Pancreas (tissue), 10 donors: Measurements from ENCODE around the gene SEC61B. TPM values are rescaled to one million over a fixed set of nuclear protein-coding genes. Genes with fewer than 3 reads are reported as not detected.

Experiments
- ATAC-seq, 4 donors: fragments of 200-7000 bp; cut with Tn5 transposase; one replicate each; pipeline versions ENCODE4 v1.8.0 to v1.9.1; 2020; ENCODE audit warnings: mild to moderate bottlenecking in 4 of 4, moderate library complexity in 4 of 4
- DNase-seq, 6 donors: peaks; one replicate each; pipeline ENCODE4 v3.0.0-alpha.2; 2020
- FAIRE-seq: peaks from 2 replicates; lab custom pipeline; 2012; peaks lifted over from hg19 to GRCh38; lab: Jason Lieb, UNC
- H3K27ac ChIP-seq, 4 donors: fragments of 200-600 bp; sonication (generic); 1 replicate in 3 of 4; 2 replicates in 1 of 4; pipeline versions ENCODE4 v1.5.0 to v1.8.0; 2020
- H3K27me3 ChIP-seq, 4 donors: fragments of 200-600 bp; one replicate each; pipeline ENCODE4 v1.8.0; 2021
- H3K36me3 ChIP-seq, 3 donors: fragments of 200-600 bp; sonication (generic) in 1 of 3; one replicate each; pipeline versions ENCODE4 v1.5.0 to v1.8.0; 2020 to 2021
- H3K4me1 ChIP-seq, 3 donors: fragments of 200-600 bp; one replicate each; pipeline ENCODE4 v1.8.0; 2021
- H3K4me3 ChIP-seq, 4 donors: fragments of 200-600 bp; sonication (generic) in 2 of 4; one replicate each; pipeline versions ENCODE4 v1.5.0 to v1.8.0; 2020 to 2021
- H3K9me3 ChIP-seq, 4 donors: fragments of 200-600 bp; one replicate each; pipeline ENCODE4 v1.8.0; 2021
- WGBS, 2 donors: extraction: QIAGEN DNeasy Blood & Tissue Kit; methylation state at CpG; one replicate each; pipeline ENCODE4 v1.1.7; 2013; 5-methylcytosine and 5-hydroxymethylcytosine counted together
- intact Hi-C, 3 donors: fragments of 100-400 bp; cut with DNase I; formaldehyde crosslinking; loops; one replicate each; pipeline versions ENCODE4 v1.11.1 to v1.14.2; 2022
- polyA plus RNA-seq, 2 donors: library from polyadenylated mRNA; stranded (reverse); fragments of 200-250 nt; gene quantifications; one replicate each; pipeline ENCODE4 v1.2.3, GENCODE V29; 2013
- total RNA-seq, 6 donors: library from RNA; stranded (reverse); fragmentation: NEBNext Ultra II Directional in 4 of 6; extraction: Animal tissue kit (Norgen Biotek cat#: 25700) in 4 of 6; gene quantifications; one replicate each; pipeline versions ENCODE4 v1.2.1 to v1.2.4, GENCODE V29; 2021 to 2023
- TF ChIP-seq, protein P1 (sequence below), 4 donors: fragments of 200-600 bp; sonication (generic) in 3 of 4; IDR thresholded peaks; one replicate each; pipeline versions ENCODE4 v1.5.0 to v1.8.0; 2021; ENCODE audit warnings: antibody characterized with exemption in 4 of 4
- donor health status: healthy with polysubstance abuse.
- donor health status: DM: no; HTN: no; CAD: no; lungs with moderate emphysema.
- donor health status: DM: no; HTN: no; CAD: no.
- donor health status: control.
- donor health status: control.
- donor health status: Bipolar disorder and iron deficiency.
- donor health status: DM: yes; HTN: yes; CAD: no.
- donor health status: DM: no; HTN: no; CAD: no.
- donor health status: DM: no; HTN: no; CAD: no.
- donor health status: DM: yes; HTN: yes; CAD: no.

Gene SEC61B
- total and polyA plus RNA-seq, 8 donors = 117 to 355 (median 168) TPM

DNA sequence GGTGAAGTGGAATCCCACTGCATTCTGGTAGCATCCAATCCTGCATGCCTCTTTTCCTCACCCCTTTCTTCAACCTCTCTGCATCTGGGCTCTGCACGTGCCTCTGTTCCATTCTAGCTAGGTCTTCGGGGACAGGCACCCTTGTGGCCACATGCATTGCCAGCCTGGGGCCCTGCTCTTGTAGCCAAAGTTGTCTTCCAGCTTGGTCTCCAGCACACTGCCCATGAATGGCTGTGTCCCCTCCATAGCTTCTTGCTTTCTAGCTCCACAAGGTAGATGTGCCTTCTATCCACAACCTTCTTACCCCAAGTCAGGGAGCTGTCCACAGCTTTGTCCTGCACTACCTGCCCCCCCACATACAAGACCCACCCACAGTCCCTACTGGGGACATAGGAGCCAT lies 32.9 kb upstream of the SEC61B start:
- TF ChIP-seq, protein P1, sequence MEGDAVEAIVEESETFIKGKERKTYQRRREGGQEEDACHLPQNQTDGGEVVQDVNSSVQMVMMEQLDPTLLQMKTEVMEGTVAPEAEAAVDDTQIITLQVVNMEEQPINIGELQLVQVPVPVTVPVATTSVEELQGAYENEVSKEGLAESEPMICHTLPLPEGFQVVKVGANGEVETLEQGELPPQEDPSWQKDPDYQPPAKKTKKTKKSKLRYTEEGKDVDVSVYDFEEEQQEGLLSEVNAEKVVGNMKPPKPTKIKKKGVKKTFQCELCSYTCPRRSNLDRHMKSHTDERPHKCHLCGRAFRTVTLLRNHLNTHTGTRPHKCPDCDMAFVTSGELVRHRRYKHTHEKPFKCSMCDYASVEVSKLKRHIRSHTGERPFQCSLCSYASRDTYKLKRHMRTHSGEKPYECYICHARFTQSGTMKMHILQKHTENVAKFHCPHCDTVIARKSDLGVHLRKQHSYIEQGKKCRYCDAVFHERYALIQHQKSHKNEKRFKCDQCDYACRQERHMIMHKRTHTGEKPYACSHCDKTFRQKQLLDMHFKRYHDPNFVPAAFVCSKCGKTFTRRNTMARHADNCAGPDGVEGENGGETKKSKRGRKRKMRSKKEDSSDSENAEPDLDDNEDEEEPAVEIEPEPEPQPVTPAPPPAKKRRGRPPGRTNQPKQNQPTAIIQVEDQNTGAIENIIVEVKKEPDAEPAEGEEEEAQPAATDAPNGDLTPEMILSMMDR (IDR thresholded peaks at IDR 0.05) = no peak
- WGBS, 2 donors = 72 to 83% methylated on average over 2 of the region's 2 CpGs
- peaks cover 0 to 4% (median 0%) of the 10 kb centered on the region in 3 donors for H3K4me1 ChIP-seq
- ATAC-seq (no peak), FAIRE-seq (no peak), DNase-seq (no peak)
- intact Hi-C loops = loop anchor here in 1 of 3 donors (10.0 kb wide), 1 partner anchor 1406 kb away; no protein-coding TSS in a partner anchor
- no peaks in the 10 kb centered on the region for H3K27me3 ChIP-seq
- no peak overlapping the region for H3K4me3 ChIP-seq
- H3K9me3 ChIP-seq = no peaks in the 10 kb centered on the region
- H3K27ac ChIP-seq = no peak overlapping the region
- no peaks in the 10 kb centered on the region for H3K36me3 ChIP-seq

DNA sequence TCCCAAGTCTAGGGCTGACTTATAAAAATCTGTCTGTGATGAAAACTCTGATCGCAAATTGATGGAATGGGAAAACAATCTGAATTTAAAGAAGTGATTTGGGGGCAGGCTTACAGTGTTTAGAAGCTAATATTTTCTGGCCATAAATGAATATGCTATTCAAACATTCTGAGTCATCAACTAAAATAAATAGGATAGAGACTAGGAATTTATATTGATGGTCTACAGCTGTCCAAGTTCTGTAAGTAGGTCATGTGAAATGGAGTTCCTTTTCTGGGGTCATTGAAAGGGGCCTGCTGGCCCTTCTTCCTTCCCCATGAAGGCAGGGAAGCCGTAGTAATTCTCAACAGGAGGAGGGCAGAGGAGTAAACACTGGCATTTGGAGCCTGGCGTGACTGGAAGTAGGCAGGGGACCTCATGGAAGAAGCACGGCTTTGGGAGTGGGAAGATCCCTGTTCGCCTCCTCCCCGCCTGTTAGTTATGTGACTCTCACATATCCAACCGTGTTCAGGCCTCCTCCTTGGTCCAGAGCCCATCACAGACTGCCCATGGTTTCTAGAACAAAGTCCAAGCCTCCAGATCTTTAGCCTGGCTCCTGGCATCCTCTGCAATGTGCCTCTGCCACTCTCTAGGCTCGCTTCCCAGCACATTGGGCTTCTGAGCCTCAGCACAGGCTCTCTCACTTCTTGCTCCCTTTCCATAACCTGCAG lies 32.0 kb upstream of the SEC61B start:
- intact Hi-C loops = loop anchor here in 1 of 3 donors (10.0 kb wide), 1 partner anchor 1405 kb away; no protein-coding TSS in a partner anchor
- peaks cover 0 to under 1% (median 0%) of the 10 kb centered on the region in 3 donors for H3K4me1 ChIP-seq
- ATAC-seq = no peak

DNA sequence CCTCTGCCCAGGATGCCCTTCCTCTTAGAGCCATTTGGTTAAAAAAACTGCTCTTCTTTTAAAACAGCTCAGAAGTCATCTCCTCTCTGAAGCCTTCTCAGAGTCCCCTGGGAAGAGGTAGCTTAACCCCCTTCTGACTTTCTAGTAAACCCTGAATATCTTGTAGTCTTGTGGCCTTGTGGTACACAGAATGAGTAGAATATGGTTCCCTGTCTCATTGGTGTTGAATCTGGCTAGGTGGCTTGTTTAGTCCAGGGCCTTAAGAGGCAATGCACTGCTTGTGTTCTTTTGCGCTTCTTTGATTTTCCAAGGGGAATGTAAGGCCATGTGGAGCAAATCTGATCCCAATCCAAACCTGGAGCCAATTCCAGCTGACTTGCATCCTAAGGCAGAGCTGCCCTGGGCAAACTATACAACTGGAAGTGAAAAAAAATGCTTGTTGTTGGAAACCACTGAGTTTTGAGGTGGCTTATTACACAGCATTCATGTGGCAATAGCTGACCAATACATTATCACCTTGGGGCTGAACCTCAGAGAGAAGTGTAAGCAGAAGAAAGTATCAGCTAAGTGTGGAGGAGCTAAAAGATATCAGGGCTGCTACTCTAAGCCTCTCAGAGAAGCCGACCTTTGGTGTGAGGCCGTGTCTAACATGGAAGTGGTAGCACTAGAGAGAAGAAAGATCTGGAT lies 31.3 kb upstream of the SEC61B start:
- H3K27me3 ChIP-seq = no peaks in the 10 kb centered on the region
- FAIRE-seq (no peak), ATAC-seq (no peak), DNase-seq (no peak)
- no peaks in the 10 kb centered on the region for H3K9me3 ChIP-seq
- 93 to 96% methylated on average over 3 of the region's 3 CpGs for WGBS, 2 donors
- H3K36me3 ChIP-seq = no peaks in the 10 kb centered on the region
- intact Hi-C loops = no loop called here
- H3K27ac ChIP-seq = no peak overlapping the region
- TF ChIP-seq, protein P1 (IDR thresholded peaks at IDR 0.05) = no peak
- H3K4me1 ChIP-seq = no peaks in the 10 kb centered on the region
- H3K4me3 ChIP-seq = no peak overlapping the region

More for the DNA sequence above, 32.0 kb upstream of the SEC61B start:
- Histone ChIP-seq H3K36me3 (no peaks in the 10 kb centered on the region), H3K27ac (no peak overlapping the region), H3K27me3 (no peaks in the 10 kb centered on the region), H3K4me3 (no peak overlapping the region), H3K9me3 (no peaks in the 10 kb centered on the region)
- WGBS, 2 donors = 72 to 80% methylated on average over 8 of the region's 8 CpGs
- DNase-seq (no peak), FAIRE-seq (no peak)
- TF ChIP-seq, protein P1 (IDR thresholded peaks at IDR 0.05) = no peak

DNA sequence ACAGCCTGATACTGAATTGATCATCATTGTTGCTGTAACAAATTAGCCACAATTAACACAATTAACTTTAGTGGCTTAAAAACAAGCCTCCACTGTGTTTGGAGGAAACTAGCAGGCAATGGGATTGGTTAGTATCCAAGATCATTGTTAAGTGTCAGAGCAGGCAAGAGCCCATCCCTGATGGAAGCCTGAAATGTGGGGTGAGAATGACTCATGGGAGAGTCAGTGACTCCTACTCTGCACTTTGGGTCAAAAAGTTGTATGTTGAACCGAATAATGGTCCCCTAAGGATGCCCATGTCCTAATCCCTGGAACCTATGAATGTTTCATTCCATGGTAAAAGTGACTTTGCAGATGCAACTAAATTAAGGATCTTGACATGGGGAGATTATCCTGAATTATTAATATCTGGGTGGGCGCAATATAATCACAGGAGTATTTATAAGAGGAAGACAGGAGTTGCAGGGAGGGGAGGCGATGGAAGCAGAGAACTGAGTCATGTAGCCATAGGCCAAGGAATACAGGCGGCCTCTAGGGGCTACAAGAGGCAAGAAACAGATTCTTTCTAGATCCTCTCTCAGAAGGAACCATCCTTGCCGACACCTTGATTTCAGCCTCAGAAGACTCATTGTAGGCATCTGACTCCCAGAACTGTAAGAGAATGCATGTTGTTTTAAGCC lies 29.2 kb upstream of the SEC61B start:
- Histone ChIP-seq H3K4me1 (no peaks in the 10 kb centered on the region), H3K36me3 (no peaks in the 10 kb centered on the region), H3K27me3 (no peaks in the 10 kb centered on the region), H3K4me3 (no peak overlapping the region), H3K27ac (no peak overlapping the region), H3K9me3 (no peaks in the 10 kb centered on the region)
- FAIRE-seq (no peak), DNase-seq (no peak), ATAC-seq (no peak)
- 87 to 89% methylated on average over 5 of the region's 5 CpGs for WGBS, 2 donors
- TF ChIP-seq, protein P1 (IDR thresholded peaks at IDR 0.05) = no peak
- intact Hi-C loops = no loop called here
